ENCODE data around the gene WFIKKN1. TPM values are rescaled to one million over a fixed set of nuclear protein-coding genes. Genes with fewer than 3 reads are reported as not detected.

The WFIKKN1 gene
- total and polyA plus RNA-seq, 2 of the 13 experiments (the other 11 are each of a cell fraction or from before 2014, with no cell fraction given), result 1.7 to 4.9 TPM

GRCh38 chr16:592518-593306 is 38.1 kb upstream of the WFIKKN1 start (continued):
- TF ChIP-seq ZNF407 (CRISPR knock-in tag; IDR thresholded peaks at IDR 0.05; ENCODE audit: not compliant biosample characterization) (peak; percentile 44), ZNF770 (CRISPR knock-in tag; IDR thresholded peaks at IDR 0.05) (0 out of 2 replicates have a peak, but pooled peaks have one; percentile 26), NFIC (IDR thresholded peaks at IDR 0.05; ENCODE audit: low read length) (no peak), ZNF687 (CRISPR knock-in tag; IDR thresholded peaks at IDR 0.05) (peak; percentile 97), FOXC1 (CRISPR knock-in tag; IDR thresholded peaks at IDR 0.05; ENCODE audit: borderline replicate concordance) (peak; percentile 80), AGO2 (optimal IDR thresholded peaks at IDR 0.05; ENCODE audit: low read depth, low read length) (peak; percentile 9), MAZ (IDR thresholded peaks at IDR 0.05; ENCODE audit: borderline replicate concordance, low read depth, low read length) (no peak), MAZ (CRISPR knock-in tag; IDR thresholded peaks at IDR 0.05; ENCODE audit: low read depth) (no peak), IKZF4 (CRISPR knock-in tag; IDR thresholded peaks at IDR 0.05; ENCODE audit: borderline replicate concordance, low read depth, not compliant biosample characterization) (peak; percentile 57), FOSL2 (CRISPR knock-in tag; IDR thresholded peaks at IDR 0.05) (peak; percentile 33; the same call in 1 of the 2 replicates), ZNF598 (CRISPR knock-in tag; IDR thresholded peaks at IDR 0.05; ENCODE audit: borderline replicate concordance) (peak; percentile 83; the same call in 1 of the 2 replicates)
